Spleen (tissue), 11 donors: ENCODE data around the gene TPST2. TPM values are rescaled to one million over a fixed set of nuclear protein-coding genes. Genes with fewer than 3 reads are reported as not detected.

Source experiments
- DNase-seq: peaks from one replicate; pipeline ENCODE4 v3.0.0-alpha.2; 2020
- H3K27ac ChIP-seq, 8 donors: fragments of 200-600 bp; sonication (generic) in 7 of 8; 1 replicate in 4 of 8; 2 replicates in 4 of 8; pipeline versions ENCODE4 v1.5.0 to v1.8.0; 2016 to 2021; ENCODE audit warnings: inconsistent platforms in 4 of 8, mild to moderate bottlenecking in 4 of 8, moderate library complexity in 1 of 8
- H3K27me3 ChIP-seq, 7 donors: fragments of 200-600 bp; sonication (generic) in 6 of 7; replicated peaks in 1 of 7; 1 replicate in 4 of 7; 2 replicates in 3 of 7; pipeline versions ENCODE4 v1.5.0 to v1.8.0; 2016 to 2021; ENCODE audit warnings: inconsistent platforms in 3 of 7, mild to moderate bottlenecking in 1 of 7
- H3K36me3 ChIP-seq, 6 donors: fragments of 200-600 bp; sonication (generic) in 5 of 6; 1 replicate in 4 of 6; 2 replicates in 2 of 6; pipeline versions ENCODE4 v1.5.0 to v1.8.0; 2016 to 2021; ENCODE audit warnings: inconsistent platforms in 2 of 6
- H3K4me1 ChIP-seq, 6 donors: fragments of 200-600 bp; sonication (generic) in 5 of 6; 1 replicate in 3 of 6; 2 replicates in 3 of 6; pipeline versions ENCODE4 v1.5.0 to v1.8.0; 2016 to 2021; ENCODE audit warnings: inconsistent platforms in 3 of 6
- H3K4me3 ChIP-seq, 8 donors: fragments of 200-600 bp; sonication (generic) in 7 of 8; 1 replicate in 4 of 8; 2 replicates in 4 of 8; pipeline versions ENCODE4 v1.5.0 to v1.8.0; 2016 to 2021; ENCODE audit warnings: inconsistent platforms in 4 of 8, mild to moderate bottlenecking in 4 of 8, moderate library complexity in 2 of 8
- H3K9me3 ChIP-seq, 8 donors: fragments of 200-600 bp; sonication (generic) in 7 of 8; 1 replicate in 4 of 8; 2 replicates in 4 of 8; pipeline versions ENCODE4 v1.5.0 to v1.8.0; 2016 to 2021; ENCODE audit warnings: inconsistent platforms in 4 of 8
- POLR2A ChIP-seq, 3 donors: fragments of 450-650 bp; IDR thresholded peaks; one replicate each; pipeline ENCODE4 v1.5.1; 2017; ENCODE audit warnings: antibody characterized with exemption in 3 of 3, mild to moderate bottlenecking in 1 of 3
- POLR2AphosphoS5 ChIP-seq, 3 donors: sonication (generic); formaldehyde crosslinking; IDR thresholded peaks; one replicate each; pipeline ENCODE4 v1.5.1; 2017; ENCODE audit warnings: antibody characterized with exemption in 3 of 3
- WGBS, 5 donors: extraction: QIAGEN DNeasy Blood & Tissue Kit in 3 of 5; methylation state at CpG; one replicate each; pipeline versions ENCODE4 v1.1.5 to v1.1.7; 2013 to 2018; 5-methylcytosine and 5-hydroxymethylcytosine counted together
- intact Hi-C: fragments of 100-400 bp; cut with DNase I; formaldehyde crosslinking; loops from one replicate; pipeline ENCODE4 v1.15.0; 2023; ENCODE audit warnings: low total_unique reads
- polyA plus RNA-seq, 3 donors: library from polyadenylated mRNA; stranded (reverse); fragments of 200-250 nt; gene quantifications; one replicate each; pipeline ENCODE4 v1.2.1, GENCODE V29; 2013
- total RNA-seq, 7 donors: library from RNA; depleted of rRNA in 3 of 7; stranded (reverse); fragments of >200 nt in 3 of 7; fragmentation: NEBNext Ultra II Directional in 4 of 7; extraction: Animal tissue kit (Norgen Biotek cat#: 25700) in 4 of 7; gene quantifications; one replicate each; pipeline versions ENCODE4 v1.1.0 to v1.2.1, GENCODE V29; 2016 to 2021
- TF ChIP-seq, protein P1 (sequence below), 11 experiments: fragments of 200-600 bp in 7 of 11; fragments of 450-650 bp in 4 of 11; sonication (generic) in 4 of 11; IDR thresholded peaks in 8 of 11; conservative IDR thresholded peaks in 3 of 11; 1 replicate in 7 of 11; 2 replicates in 4 of 11; pipeline versions ENCODE4 v1.4.0 to v1.8.0; 2016 to 2021; ENCODE audit warnings: antibody characterized with exemption in 11 of 11, inconsistent platforms in 4 of 11, mild to moderate bottlenecking in 1 of 11
- donor health status: healthy with polysubstance abuse.
- donor health status: DM: no; HTN: no; CAD: no; lungs with moderate emphysema.
- donor health status: DM: no; HTN: no; CAD: no.
- donor health status: Bipolar disorder and iron deficiency.
- donor health status: healthy.
- donor health status: DM: no; HTN: no; CAD: no.
- donor health status: DM: yes; HTN: yes; CAD: no.

TPST2 gene
- total and polyA plus RNA-seq, 10 donors: 14.6 to 119 (median 54.3) TPM

DNA sequence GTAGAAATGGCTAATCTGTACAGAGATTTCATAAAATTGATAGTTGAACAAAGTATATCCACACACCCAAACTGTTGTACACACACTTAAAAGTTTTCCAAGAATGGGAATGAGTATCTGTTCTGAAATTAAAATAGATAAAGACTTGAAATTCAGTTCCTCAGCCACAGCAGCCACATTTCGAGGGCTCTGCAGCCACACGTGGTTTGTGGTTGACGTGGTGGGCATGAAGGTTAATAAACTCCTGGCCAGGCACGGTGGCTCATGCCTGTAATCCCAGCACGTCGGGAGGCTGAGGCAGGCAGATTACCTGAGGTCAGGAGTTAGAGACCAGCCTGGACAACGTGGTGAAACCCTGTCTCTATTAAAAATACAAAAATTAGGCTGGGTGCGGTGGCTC lies 24.0 kb downstream of the TPST2 start:
- DNase-seq: no peak
- Histone ChIP-seq H3K36me3 (peaks cover 0 to 48% (median 10%) of the 10 kb centered on the region in 6 donors), H3K27me3 (no peaks in the 10 kb centered on the region), H3K4me3 (no peak overlapping the region), H3K27ac (no peak overlapping the region), H3K4me1 (peaks cover 13 to 98% (median 60%) of the 10 kb centered on the region in 6 donors), H3K9me3 (no peaks in the 10 kb centered on the region)
- TF ChIP-seq POLR2AphosphoS5 (IDR thresholded peaks at IDR 0.05): no peak
- no peak for TF ChIP-seq POLR2A (IDR thresholded peaks at IDR 0.05)
- TF ChIP-seq, protein P1, sequence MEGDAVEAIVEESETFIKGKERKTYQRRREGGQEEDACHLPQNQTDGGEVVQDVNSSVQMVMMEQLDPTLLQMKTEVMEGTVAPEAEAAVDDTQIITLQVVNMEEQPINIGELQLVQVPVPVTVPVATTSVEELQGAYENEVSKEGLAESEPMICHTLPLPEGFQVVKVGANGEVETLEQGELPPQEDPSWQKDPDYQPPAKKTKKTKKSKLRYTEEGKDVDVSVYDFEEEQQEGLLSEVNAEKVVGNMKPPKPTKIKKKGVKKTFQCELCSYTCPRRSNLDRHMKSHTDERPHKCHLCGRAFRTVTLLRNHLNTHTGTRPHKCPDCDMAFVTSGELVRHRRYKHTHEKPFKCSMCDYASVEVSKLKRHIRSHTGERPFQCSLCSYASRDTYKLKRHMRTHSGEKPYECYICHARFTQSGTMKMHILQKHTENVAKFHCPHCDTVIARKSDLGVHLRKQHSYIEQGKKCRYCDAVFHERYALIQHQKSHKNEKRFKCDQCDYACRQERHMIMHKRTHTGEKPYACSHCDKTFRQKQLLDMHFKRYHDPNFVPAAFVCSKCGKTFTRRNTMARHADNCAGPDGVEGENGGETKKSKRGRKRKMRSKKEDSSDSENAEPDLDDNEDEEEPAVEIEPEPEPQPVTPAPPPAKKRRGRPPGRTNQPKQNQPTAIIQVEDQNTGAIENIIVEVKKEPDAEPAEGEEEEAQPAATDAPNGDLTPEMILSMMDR (IDR thresholded peaks at IDR 0.05 in 8 of 11, conservative IDR thresholded peaks at IDR 0.05 in 3 of 11): no peak
- WGBS, 5 donors: 42 to 61% (median 54%) methylated on average over 8 of the region's 8 CpGs
- intact Hi-C loops: no loop called here

DNA sequence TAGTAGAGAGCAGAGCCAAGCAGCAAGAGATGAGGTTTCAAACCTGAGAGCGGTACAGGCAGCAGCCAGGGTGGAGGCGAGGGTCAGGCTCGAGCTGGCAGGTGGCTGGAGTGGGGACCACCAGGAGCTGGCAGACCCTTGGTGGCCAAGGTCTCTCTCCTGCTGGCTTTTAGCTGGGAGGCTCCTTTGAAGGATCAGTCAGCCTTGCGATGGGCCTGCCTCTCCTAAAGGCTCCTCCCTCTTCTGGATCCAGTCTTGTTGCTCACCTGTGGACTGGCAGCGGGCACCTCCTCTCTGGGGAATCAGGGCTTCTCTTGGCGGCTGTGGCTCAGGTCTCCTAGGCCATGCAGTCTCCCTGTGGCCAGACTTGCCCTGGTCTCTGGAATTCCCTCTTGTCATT lies 24.8 kb downstream of the TPST2 start:
- H3K4me1 ChIP-seq: peaks cover 10 to 97% (median 56%) of the 10 kb centered on the region in 6 donors
- peaks cover 0 to 48% (median 10%) of the 10 kb centered on the region in 6 donors for H3K36me3 ChIP-seq
- DNase-seq: no peak
- TF ChIP-seq POLR2A (IDR thresholded peaks at IDR 0.05) (no peak), POLR2AphosphoS5 (IDR thresholded peaks at IDR 0.05) (no peak)
- TF ChIP-seq, protein P1 (IDR thresholded peaks at IDR 0.05 in 8 of 11, conservative IDR thresholded peaks at IDR 0.05 in 3 of 11): no peak
- 92 to 97% (median 95%) methylated on average over 6 of the region's 6 CpGs for WGBS, 5 donors
- H3K27me3 ChIP-seq: no peaks in the 10 kb centered on the region
- intact Hi-C loops: no loop called here
- H3K4me3 ChIP-seq: no peak overlapping the region
- H3K27ac ChIP-seq: peak overlapping the region in 1 of 8 donors; percentile 1
- no peaks in the 10 kb centered on the region for H3K9me3 ChIP-seq

DNA sequence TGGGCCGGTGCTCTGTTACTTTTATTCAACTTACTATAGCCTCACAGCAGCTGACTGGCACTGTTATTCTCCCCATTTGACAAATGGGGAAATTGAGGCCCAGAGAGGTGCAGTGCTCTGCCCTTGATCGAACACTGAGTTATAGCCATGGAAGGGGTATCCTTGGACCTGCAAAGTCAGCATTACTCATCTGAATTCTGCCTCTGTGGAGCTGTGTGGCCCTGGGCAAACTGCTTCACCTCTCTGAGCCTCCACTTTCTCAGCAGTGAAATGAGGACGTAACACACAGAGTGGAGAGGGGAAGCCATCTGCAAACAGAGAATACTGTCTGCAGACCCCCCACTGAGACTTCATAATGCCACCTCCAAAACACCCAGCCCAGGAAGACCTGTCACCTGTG lies 25.3 kb downstream of the TPST2 start:
- intact Hi-C loops: no loop called here
- peaks cover 0 to 48% (median 10%) of the 10 kb centered on the region in 6 donors for H3K36me3 ChIP-seq
- 86 to 94% (median 88%) methylated on average over 3 of the region's 3 CpGs for WGBS, 5 donors
- no peaks in the 10 kb centered on the region for H3K9me3 ChIP-seq
- no peak for DNase-seq
- no peaks in the 10 kb centered on the region for H3K27me3 ChIP-seq
- peak overlapping the region in 1 of 8 donors; percentile 1 for H3K27ac ChIP-seq
- TF ChIP-seq, protein P1 (IDR thresholded peaks at IDR 0.05 in 8 of 11, conservative IDR thresholded peaks at IDR 0.05 in 3 of 11): no peak
- TF ChIP-seq POLR2AphosphoS5 (IDR thresholded peaks at IDR 0.05): no peak
- no peak for TF ChIP-seq POLR2A (IDR thresholded peaks at IDR 0.05)
- H3K4me1 ChIP-seq: peaks cover 8 to 97% (median 56%) of the 10 kb centered on the region in 6 donors
- H3K4me3 ChIP-seq: no peak overlapping the region

DNA sequence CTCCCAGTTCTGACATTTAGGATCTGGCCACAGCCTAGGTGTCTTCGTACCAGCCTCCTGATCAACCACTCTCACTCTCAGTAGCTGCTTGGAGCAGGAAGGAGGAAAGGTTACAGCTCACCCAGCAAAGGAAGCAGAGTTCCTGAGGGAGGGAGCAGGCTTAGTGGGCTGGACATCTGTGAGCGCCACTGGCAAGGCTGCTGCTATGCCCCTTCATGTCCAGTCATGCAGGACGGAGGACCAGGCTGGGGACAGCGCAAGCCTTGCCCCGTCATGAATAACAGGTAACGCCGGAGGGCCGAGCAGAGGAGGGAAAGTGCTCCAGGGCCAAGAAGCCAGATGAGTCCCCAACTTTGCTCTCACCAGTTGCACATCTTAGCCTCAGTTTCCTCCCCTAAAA lies 25.8 kb downstream of the TPST2 start:
- intact Hi-C loops: no loop called here
- WGBS, 5 donors: 70 to 89% (median 79%) methylated on average over 8 of the region's 8 CpGs
- Histone ChIP-seq H3K9me3 (no peaks in the 10 kb centered on the region), H3K36me3 (peaks cover 0 to 45% (median 10%) of the 10 kb centered on the region in 6 donors), H3K27me3 (no peaks in the 10 kb centered on the region), H3K27ac (peak overlapping the region in 3 of 8 donors; percentile 2 to 35 (median 25)), H3K4me3 (no peak overlapping the region), H3K4me1 (peaks cover 8 to 97% (median 56%) of the 10 kb centered on the region in 6 donors)
- no peak for DNase-seq
- TF ChIP-seq, protein P1 (IDR thresholded peaks at IDR 0.05 in 8 of 11, conservative IDR thresholded peaks at IDR 0.05 in 3 of 11): no peak
- peak; percentile 16 to 63 (median 38) for TF ChIP-seq POLR2AphosphoS5 (IDR thresholded peaks at IDR 0.05)
